ENCODE results near the gene CCDC177.
"Not testable (repeated sequence)": the region's sequence is repeated elsewhere in the genome, so short reads cannot be mapped to it uniquely, and the experiment has no call there.

Gene CCDC177

GRCh38 chr14:69599431-69599830, 24.8 kb upstream of the CCDC177 start:
- DNase-seq (ENCODE audit: low read depth) = not testable (repeated sequence)

DNA sequence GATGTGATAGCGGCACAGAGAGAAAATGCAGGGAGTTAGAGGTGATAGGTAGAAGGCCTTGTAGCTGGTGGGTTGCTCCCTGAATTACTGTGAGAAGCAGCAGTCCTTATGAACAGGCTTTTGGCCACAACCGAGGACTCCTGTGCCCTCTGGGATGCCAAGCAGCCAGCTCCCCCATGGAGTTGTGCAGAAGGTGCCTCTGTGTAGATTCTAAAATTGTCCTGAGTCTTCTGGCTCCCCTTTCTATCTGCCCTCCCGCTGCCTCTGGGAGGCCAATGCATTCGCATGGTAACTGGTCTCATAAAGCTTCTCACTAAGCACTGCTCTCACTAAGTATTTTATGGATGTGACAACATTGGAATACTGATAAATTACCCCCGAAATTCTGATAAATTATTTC, 20.7 kb upstream of the CCDC177 start:
- DNase-seq (ENCODE audit: low read depth) = no peak

- no peak for DNase-seq (ENCODE audit: low read depth)
Measured at GRCh38 chr14:69594846-69595245, 20.2 kb upstream of the CCDC177 start.

DNA sequence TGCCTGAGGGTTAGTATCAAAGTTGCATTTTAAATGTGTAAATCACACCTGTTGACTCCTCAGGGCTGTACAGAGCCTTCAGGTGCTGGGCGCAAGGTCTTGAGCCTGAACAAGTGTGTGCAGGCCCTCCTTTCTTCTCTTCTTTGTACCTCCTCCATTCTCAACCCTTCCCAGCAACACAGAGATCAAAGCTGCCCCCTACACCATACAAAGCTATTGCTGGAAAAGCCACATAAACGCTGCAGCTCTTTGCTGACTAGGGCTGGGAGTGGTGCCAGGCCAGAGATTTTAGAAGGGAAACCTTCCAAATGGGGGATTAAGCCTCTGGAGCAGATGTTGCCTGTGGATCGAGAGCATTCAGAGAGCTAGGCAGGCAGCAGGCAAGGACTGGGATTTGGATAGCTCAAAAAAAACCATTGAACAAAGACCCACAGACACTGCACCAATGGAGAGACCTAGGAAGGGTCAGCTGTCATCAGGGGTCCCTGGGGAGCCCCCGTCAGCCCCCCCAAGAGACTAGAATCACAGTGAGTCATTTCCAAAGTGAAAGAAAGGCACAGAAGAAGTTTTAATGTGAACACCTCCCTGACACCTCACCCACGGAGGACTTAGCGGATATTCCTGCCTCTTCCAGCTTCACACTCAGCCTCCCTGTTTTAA, 18.5 kb upstream of the CCDC177 start:
- peak; percentile 70 for DNase-seq (ENCODE audit: low read depth)

DNA sequence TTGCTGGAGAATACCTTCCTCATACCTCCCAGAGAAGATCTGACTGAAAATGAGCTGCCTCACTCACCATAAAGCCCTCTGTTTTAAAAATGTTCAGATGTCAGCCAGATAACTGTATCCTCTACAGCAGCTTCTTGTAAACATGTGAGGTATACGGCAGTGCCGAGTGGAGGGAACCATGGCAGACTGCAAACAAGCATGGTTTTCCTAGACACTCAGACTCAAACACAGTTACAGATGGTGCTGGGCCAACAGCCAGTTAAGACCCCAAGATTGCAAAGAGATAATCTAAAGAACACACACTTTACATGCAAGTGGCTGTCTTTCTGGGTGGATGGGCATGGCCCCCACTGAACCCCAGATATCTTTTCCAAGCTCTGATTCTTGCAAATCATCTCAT, 16.6 kb upstream of the CCDC177 start:
- no peak for DNase-seq (ENCODE audit: low read depth)

DNA sequence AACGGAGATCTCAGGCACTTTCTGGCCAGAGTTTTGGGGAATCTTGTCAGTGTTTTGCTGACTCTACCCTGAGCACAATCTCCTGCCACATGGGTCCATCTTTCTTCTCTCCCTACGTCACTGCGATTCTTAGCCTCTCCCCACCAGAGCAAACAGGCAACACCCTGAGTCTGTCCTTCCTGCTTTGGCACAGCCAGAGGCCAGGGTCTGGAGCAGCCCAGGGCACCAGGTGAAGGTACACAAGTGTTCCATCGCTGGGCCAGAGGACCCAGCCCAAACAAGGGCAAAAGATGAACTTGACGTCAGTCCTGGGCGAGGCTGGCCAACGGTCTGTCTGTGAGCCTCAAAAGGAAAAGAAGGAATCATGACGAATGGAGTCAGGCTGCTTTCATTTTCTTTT, 12.7 kb upstream of the CCDC177 start:
- DNase-seq (ENCODE audit: low read depth) = no peak

GRCh38 chr14:69586404-69586803, 11.7 kb upstream of the CCDC177 start:
- no peak for DNase-seq (ENCODE audit: low read depth)

GRCh38 chr14:69584389-69584788, 9.7 kb upstream of the CCDC177 start:
- no peak for DNase-seq (ENCODE audit: low read depth)

- DNase-seq (ENCODE audit: low read depth) = no peak
Measured at GRCh38 chr14:69582829-69583228, 8.2 kb upstream of the CCDC177 start.

GRCh38 chr14:69582212-69582611, 7.5 kb upstream of the CCDC177 start:
- DNase-seq (ENCODE audit: low read depth) = no peak

DNA sequence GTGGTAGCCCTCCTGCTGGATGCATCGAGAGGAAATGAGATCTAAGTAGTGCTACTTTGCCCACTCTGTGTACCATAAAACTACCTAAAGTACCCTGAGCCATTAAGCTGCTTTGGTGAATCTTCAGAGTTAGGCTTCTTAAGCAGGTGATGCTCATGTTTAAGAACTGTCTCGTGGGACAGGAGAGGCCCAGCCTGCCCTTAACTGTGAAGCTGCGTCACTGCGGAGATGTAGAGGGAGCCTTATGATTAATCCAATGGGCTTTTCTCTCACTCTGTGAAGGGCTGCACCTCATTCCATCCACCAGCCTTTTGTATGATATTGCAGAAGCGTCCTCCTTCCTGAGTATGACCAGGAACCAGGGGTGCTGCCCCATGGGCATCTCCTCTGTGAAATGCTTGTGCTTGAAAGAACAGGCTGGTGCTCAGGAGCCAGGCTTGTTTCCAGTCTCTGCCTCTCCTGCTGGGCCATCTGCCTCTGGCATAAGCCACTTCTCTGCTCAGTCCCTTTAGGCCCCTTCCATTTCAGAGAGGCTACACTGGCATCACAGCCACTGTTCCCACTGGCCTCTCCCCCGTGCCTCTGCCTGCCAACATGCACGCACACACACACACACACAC, 6.8 kb upstream of the CCDC177 start:
- no peak for DNase-seq (ENCODE audit: low read depth)

DNA sequence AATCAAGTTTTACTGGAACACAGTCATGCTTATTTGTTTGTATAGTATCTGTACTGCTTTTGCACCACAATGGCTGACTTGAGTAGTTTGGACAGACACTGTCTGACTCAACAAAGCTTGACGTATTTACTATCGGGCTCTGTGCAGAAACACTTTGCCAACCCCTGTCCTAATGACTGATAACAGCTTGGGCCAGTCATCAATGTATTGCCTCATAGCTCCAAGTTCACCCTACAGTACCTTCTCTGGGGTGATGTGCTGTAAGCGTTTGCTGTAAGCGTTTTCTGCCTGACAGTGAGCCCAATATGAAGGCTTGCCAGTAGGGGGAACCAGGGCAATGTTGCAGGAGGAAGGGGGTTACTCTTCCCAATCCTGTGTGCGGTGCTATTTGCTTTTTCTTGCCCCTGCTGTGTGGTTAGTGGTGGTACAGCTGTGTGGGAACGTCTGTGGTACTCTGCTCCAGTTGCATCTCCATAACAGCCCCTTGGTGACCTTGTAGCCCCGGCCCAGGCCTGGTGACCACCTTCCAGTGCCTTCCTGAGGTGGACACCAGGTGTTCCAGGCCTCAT, 5.4 kb upstream of the CCDC177 start:
- DNase-seq (ENCODE audit: low read depth) = peak; percentile 78

DNA sequence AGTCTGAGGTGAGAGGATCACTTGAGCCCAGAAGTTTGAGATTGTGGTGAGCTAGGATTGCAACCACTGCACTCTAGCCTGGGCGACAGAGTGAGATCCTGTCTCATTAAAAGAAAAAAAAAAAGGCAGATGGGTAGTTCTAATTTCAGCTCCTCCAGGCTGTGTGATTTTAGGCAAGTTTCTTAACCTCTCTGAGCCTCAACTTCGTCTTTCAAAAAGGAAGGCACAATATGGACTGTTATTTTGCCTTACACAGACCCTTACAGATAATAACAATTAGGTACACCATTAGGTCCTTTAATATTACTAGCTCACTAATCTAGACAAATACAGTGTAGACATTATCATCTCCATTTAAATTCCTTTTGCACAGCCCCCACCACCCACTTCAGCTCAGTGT, 4.8 kb upstream of the CCDC177 start:
- no peak for DNase-seq (ENCODE audit: low read depth)

DNA sequence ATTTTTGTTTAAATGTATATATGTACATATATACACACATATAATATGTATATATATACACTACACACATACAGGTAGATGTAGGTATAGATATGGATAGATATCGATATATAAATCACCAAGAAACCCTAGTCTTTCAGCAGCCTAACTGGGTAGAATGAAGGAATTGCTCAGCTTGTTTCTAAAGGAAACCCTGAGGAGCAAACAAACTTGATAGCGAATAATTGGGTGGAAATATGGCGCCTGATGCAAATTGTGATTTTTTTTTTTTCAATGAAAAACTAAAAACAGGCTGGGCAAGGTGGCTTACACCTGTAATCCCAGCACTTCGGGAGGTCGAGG, 254 bp upstream of the CCDC177 start:
- DNase-seq (ENCODE audit: low read depth) = no peak

DNA sequence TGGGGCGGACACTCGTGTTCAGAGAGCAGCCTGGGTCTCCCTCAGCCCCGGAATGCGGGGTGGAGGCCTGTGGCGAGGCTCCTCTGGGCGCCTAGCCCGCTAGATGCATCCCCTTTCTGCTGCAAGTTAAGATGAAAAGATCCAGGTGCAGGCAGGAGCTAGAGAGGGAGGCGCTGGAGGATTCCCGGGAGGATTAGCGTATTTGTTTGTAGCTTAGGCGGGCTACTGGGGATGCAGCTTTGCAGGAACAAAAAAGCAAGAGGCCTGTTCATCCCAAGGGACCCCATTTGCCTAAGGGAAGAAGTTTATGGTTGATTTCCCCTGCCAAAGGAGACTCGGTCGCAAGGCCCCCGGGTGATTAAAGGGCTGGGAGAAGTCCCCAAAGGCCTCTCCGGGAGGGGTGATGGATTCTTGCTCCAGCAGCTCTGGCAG, 824 bp downstream of the CCDC177 start:
- DNase-seq (ENCODE audit: low read depth) = no peak

GRCh38 chr14:69573205-69573830, 1.4 kb downstream of the CCDC177 start:
- no peak for DNase-seq (ENCODE audit: low read depth)

- no peak for DNase-seq (ENCODE audit: low read depth)
Measured at GRCh38 chr14:69572841-69573135, 1.9 kb downstream of the CCDC177 start.

DNA sequence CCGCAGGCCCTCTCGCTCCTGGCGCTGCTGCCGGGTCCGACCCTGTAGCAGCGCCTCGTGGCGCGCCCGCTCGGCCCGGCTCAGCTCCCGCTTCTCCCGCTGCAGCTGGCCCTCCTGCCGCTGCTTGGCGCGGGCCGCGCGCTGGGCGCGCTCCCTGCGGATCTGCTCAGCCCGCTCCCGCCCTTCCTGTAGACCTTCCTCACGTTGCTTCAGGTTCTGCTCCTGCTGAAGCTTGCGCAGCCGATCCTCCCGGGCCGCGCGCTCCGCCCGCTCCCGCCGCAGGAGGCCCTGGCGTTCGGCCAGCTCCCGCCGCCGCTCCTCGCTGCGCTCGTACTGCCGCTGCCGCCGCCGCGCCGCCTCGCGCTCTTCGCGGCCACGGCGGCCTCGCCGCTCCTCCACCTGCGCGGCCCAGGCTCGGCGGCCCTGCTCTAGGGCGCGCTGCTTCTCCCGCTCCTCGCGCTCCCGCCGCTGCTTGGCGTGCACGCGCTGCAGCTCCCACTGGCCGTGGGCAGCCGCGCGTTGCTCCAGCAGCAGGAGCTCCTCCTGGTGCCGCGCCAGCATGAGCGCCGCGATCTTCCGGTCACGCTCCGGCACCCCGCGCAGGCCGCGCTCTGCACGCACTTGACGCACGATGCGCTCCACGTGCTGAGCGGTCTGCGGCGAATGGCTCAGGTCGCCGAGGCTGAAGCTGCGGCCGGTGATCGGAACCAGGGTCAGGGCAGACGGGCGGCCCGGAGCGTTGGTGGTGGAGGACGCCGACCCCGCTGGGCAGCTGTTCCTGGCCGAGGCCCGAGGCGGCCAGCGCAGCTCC, 2.4 kb downstream of the CCDC177 start:
- DNase-seq (ENCODE audit: low read depth) = no peak

GRCh38 chr14:69571449-69572029, 3.1 kb downstream of the CCDC177 start:
- DNase-seq (ENCODE audit: low read depth) = no peak

- DNase-seq (ENCODE audit: low read depth) = no peak
Measured at GRCh38 chr14:69570836-69571330, 3.8 kb downstream of the CCDC177 start.

GRCh38 chr14:69569859-69570258, 4.8 kb downstream of the CCDC177 start:
- no peak for DNase-seq (ENCODE audit: low read depth)

DNA sequence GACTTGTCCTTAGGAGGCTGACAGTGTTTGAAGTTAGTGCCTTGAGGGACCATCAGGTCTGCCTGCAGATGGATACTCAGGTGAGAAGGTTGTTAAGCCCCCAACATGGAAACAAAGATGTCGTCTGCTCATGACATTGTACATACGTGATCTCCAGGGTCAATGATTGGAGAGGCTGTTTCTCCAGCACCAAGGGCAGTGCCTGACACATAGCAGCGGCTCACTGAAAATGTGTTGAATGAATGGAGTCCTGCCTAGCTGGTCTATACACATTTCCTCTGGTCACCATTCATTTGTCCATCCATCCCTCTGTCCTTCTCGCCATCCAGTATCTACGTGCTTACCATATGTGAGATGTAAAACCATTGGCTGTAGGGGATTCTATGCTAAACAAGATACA, 7.1 kb downstream of the CCDC177 start:
- no peak for DNase-seq (ENCODE audit: low read depth)

Data from stromal cell of bone marrow (primary cell).